Measurements from ENCODE around the gene ACTRT2.

ACTRT2 gene

DNA sequence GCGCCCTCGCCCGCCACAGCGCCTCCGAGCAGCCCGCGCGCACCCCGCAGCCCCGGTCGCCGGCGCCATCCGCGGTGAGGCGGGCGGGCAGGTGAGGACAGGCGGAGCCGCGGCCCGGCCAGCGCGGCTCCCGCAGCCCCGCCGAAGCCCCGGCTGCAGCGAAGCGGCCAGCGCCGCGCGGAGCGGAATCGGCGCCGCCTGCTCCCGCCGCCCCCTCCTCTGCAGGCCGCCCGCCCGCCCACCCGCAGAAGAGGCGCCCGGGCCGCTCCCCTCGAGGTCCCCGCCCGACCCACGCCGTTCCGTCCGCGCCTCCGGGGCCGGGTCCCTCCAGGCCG lies 49.0 kb downstream of the ACTRT2 start:
- ATAC-seq: no peak

GRCh38 chr1:3070644-3071564 lies 49.6 kb downstream of the ACTRT2 start:
- ATAC-seq: no peak

- ATAC-seq: no peak
These were observed 50.5 kb downstream of the ACTRT2 start for GRCh38 chr1:3071565-3072390.

Measured in activated CD4-positive, CD25-positive, alpha-beta regulatory T cell treated with anti-CD3 and anti-CD28 coated beads, Interleukin-2, amount 50 U/mL, for 24 hours (primary cell).